ENCODE measurements around the gene HTR3B. TPM values are rescaled to one million over a fixed set of nuclear protein-coding genes. Genes with fewer than 3 reads are reported as not detected.

HTR3B gene
- total RNA-seq, 4 donors from 2014 or later = 0.76 TPM; not detected in 3

GRCh38 chr11:113874096-113874495 lies 30.5 kb upstream of the HTR3B start:
- Histone ChIP-seq H3K9me3 (no peaks in the 10 kb centered on the region), H3K4me1 (peaks cover 0 to 14% (median 5%) of the 10 kb centered on the region in 4 donors), H3K27ac (no peak overlapping the region), H3K4me3 (peak overlapping the region in 1 of 4 donors; percentile 68), H3K27me3 (no peaks in the 10 kb centered on the region), H3K36me3 (no peaks in the 10 kb centered on the region)
- no peak for DNase-seq
- TF ChIP-seq POLR2A (IDR thresholded peaks at IDR 0.05) (no peak), CTCF (IDR thresholded peaks at IDR 0.05) (no peak)

DNA sequence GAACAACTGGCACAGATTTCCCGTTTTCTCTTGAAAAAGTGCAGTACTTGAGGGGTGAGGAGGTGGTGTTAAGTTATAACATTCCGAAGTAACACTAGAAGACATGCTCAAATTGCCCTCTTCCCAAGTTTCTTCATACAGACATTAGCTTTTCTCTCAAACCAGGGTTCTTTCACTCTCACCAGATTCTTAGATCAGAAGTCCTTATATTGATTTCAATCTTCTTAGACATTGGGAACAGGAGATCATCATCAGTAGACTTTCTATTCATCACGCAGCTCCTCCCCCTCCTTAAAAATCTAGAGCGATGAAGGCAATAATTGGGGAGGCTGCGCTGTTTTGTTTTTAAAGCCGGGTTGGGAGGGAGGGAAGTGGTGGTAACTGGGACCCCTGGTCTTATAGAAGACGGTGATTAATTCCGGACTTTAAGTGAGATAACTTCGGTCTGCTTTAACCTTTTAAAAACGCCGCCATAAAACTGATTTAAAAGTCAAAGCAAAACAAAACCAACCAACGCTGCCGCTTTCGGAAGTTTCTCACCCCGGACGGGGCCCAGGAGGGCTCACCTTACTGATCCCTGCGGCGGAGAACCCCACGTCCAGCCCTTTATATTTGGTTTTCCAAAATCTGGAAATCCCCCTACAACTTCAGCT lies 29.9 kb upstream of the HTR3B start:
- TF ChIP-seq CTCF (IDR thresholded peaks at IDR 0.05) = no peak
- TF ChIP-seq POLR2A (IDR thresholded peaks at IDR 0.05) = no peak
- H3K27me3 ChIP-seq = no peaks in the 10 kb centered on the region
- no peaks in the 10 kb centered on the region for H3K9me3 ChIP-seq
- no peak for DNase-seq
- H3K27ac ChIP-seq = peak overlapping the region; percentile 88 to 92 (median 88)
- peaks cover 0 to 14% (median 5%) of the 10 kb centered on the region in 4 donors for H3K4me1 ChIP-seq
- H3K4me3 ChIP-seq = peak overlapping the region; percentile 68 to 93 (median 85)
- H3K36me3 ChIP-seq = no peaks in the 10 kb centered on the region

- DNase-seq = peak; percentile 92 to 98 (median 98)
- TF ChIP-seq POLR2A (IDR thresholded peaks at IDR 0.05) (peak; percentile 72 to 83), CTCF (IDR thresholded peaks at IDR 0.05) (peak in 3 of 6 experiments; percentile 26 to 44 (median 35))
Observed at GRCh38 chr11:113875234-113876073, 29.1 kb upstream of the HTR3B start, which contains the start of gene USP28. Gene USP28 (minus strand): TSS chr11:113875572. CDS start chr11:113875501, 71 bp downstream.

DNA sequence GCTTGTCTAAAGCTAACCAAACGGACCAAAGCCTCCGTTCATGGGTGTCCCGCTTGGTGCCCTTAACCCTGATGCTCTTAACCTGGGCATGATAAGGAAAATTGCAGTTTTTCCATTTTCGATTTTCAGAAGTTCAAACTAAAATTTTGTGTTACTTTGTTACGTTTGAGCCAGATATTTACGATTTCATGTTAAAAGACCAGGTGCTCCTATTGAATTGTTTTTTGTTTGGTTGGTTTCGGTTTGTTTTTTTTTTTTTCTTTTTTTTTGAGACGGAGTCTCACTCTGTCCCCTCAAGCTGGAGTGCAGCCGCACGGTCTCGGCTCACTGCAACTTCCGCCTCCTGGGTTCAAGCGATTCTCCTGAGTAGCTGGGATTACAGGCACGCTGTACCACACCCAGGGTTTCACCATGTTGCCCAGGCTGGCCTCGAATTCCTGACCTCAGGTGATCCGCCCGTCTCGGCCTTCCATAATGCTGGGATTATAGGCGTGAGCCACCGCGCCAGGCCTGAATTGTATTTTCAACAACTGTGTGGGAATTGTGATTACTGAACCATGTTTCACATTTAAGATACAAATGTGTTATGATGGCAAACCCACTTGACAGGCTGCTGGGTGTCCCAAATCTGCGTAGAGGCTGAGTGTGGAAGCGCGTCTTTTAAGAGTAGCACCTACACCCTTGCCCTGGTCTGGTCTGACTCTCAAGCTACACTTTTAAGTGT lies 28.4 kb upstream of the HTR3B start:
- Histone ChIP-seq H3K4me3 (peak overlapping the region; percentile 68 to 93 (median 85)), H3K9me3 (no peaks in the 10 kb centered on the region), H3K27me3 (no peaks in the 10 kb centered on the region), H3K36me3 (no peaks in the 10 kb centered on the region), H3K27ac (peak overlapping the region; percentile 88 to 92 (median 88)), H3K4me1 (peaks cover 0 to 14% (median 5%) of the 10 kb centered on the region in 4 donors)
- TF ChIP-seq POLR2A (IDR thresholded peaks at IDR 0.05) (no peak), CTCF (IDR thresholded peaks at IDR 0.05) (no peak)
- peak in 2 of 3 donors; percentile 24 to 55 for DNase-seq

More at GRCh38 chr11:113875234-113876073, 29.1 kb upstream of the HTR3B start, which contains the start of gene USP28:
- no peaks in the 10 kb centered on the region for H3K27me3 ChIP-seq
- H3K36me3 ChIP-seq = no peaks in the 10 kb centered on the region
- H3K4me3 ChIP-seq = peak within 1 kb of the TSS; percentile 68 to 93 (median 85)
- no peaks in the 10 kb centered on the region for H3K9me3 ChIP-seq
- H3K27ac ChIP-seq = peak within 1 kb of the TSS; percentile 88 to 92 (median 88)
- peaks cover 0 to 14% (median 5%) of the 10 kb centered on the region in 4 donors for H3K4me1 ChIP-seq

Data from Peyer's patch (tissue), 4 donors.